Fibroblast of lung (primary cell): Measurements from ENCODE around the gene RBM12.

Experiments
- EZH2 ChIP-seq: IDR thresholded peaks from 2 replicates; pipeline ENCODE4 v1.5.1; 2012; ENCODE audit warnings: low read length, control low read depth, mild to moderate bottlenecking; ENCODE audit errors: missing control alignments
- TF ChIP-seq, protein P1 (sequence below), 2 donors: IDR thresholded peaks in 1 of 2; conservative IDR thresholded peaks in 1 of 2; 1 replicate in 1 of 2; 2 replicates in 1 of 2; pipeline ENCODE4 v1.5.1; 2011 to 2012; ENCODE audit warnings: low read length in 2 of 2, control low read depth in 1 of 2, inconsistent platforms in 1 of 2, low read depth in 1 of 2, mild to moderate bottlenecking in 1 of 2

DNA sequence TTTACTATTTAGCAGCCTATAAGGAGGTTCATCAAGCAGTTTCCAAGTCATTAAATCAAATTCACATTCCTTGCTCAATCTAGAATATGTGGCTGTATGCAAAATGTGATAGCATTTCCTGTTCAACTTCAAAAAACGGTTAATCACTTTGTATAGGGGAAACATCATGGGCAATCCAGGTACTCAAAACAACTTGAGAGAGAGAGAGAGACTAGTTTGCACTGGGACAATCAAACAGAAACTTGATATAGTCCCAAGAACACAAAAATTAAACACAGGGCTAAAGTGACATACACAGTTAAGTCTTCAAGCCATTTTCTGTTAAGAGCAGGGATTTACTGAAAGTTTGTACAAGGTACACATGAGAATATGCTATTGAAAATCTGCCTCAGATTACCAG is 7.4 kb downstream of the RBM12 start:
- TF ChIP-seq, protein P1, sequence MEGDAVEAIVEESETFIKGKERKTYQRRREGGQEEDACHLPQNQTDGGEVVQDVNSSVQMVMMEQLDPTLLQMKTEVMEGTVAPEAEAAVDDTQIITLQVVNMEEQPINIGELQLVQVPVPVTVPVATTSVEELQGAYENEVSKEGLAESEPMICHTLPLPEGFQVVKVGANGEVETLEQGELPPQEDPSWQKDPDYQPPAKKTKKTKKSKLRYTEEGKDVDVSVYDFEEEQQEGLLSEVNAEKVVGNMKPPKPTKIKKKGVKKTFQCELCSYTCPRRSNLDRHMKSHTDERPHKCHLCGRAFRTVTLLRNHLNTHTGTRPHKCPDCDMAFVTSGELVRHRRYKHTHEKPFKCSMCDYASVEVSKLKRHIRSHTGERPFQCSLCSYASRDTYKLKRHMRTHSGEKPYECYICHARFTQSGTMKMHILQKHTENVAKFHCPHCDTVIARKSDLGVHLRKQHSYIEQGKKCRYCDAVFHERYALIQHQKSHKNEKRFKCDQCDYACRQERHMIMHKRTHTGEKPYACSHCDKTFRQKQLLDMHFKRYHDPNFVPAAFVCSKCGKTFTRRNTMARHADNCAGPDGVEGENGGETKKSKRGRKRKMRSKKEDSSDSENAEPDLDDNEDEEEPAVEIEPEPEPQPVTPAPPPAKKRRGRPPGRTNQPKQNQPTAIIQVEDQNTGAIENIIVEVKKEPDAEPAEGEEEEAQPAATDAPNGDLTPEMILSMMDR (conservative IDR thresholded peaks at IDR 0.05 in 1 of 2, IDR thresholded peaks at IDR 0.05 in 1 of 2; ENCODE audit: low read depth in 1 of 2, low read length in 2 of 2): no peak
- TF ChIP-seq EZH2: no peak
